Ammon's horn (tissue), 1 donor: Measurements from ENCODE around the gene RAG2.

Experiments
- DNase-seq: peaks from one replicate; pipeline ENCODE4 v3.0.0-alpha.2; 2016; ENCODE audit warnings: low spot score

The RAG2 gene

GRCh38 chr11:36550385-36551115, 47.5 kb downstream of the RAG2 start:
- DNase-seq: no peak
